Inflammatory macrophage (primary cell): ENCODE measurements around the gene CAPN10.

Source experiments
- DNase-seq, 2 donors: peaks; one replicate each; pipeline ENCODE4 v3.0.0-alpha.2; 2020 to 2022

CAPN10 gene

GRCh38 chr2:240642061-240642805 is 55.7 kb downstream of the CAPN10 start:
- no peak for DNase-seq

GRCh38 chr2:240642806-240643092 is 56.2 kb downstream of the CAPN10 start:
- DNase-seq, result no peak

- DNase-seq, result no peak
Observed at GRCh38 chr2:240643093-240643810, 56.7 kb downstream of the CAPN10 start.

- no peak for DNase-seq
Observed at GRCh38 chr2:240643811-240644150, 57.2 kb downstream of the CAPN10 start.

GRCh38 chr2:240644171-240644651 is 57.7 kb downstream of the CAPN10 start:
- no peak for DNase-seq

- no peak for DNase-seq
Observed at GRCh38 chr2:240644859-240645301, 58.3 kb downstream of the CAPN10 start.

GRCh38 chr2:240645346-240645745 is 58.8 kb downstream of the CAPN10 start:
- no peak for DNase-seq

GRCh38 chr2:240645801-240646175 is 59.3 kb downstream of the CAPN10 start:
- DNase-seq, result no peak

- DNase-seq, result peak; percentile 16 to 52
Observed at GRCh38 chr2:240646176-240646899, 59.8 kb downstream of the CAPN10 start.

- DNase-seq, result no peak
Observed at GRCh38 chr2:240646900-240647502, 60.5 kb downstream of the CAPN10 start.

GRCh38 chr2:240647503-240648154 is 61.1 kb downstream of the CAPN10 start:
- no peak for DNase-seq

GRCh38 chr2:240648155-240648649 is 61.7 kb downstream of the CAPN10 start:
- no peak for DNase-seq
